ENCODE measurements around the gene NKAIN2.
"Not testable (repeated sequence)": the region's sequence is repeated elsewhere in the genome, so short reads cannot be mapped to it uniquely, and the experiment has no call there.

The NKAIN2 gene

GRCh38 chr6:124430740-124431318 lies 627.2 kb downstream of the NKAIN2 start:
- DNase-seq: no peak

- DNase-seq: no peak
These were observed 629.0 kb downstream of the NKAIN2 start for GRCh38 chr6:124432620-124433019.

- no peak for DNase-seq
These were observed 629.9 kb downstream of the NKAIN2 start for GRCh38 chr6:124433387-124434160.

GRCh38 chr6:124434421-124434820 lies 630.8 kb downstream of the NKAIN2 start:
- DNase-seq: no peak

GRCh38 chr6:124436803-124437202 lies 633.1 kb downstream of the NKAIN2 start:
- no peak for DNase-seq

- no peak for DNase-seq
These were observed 634.9 kb downstream of the NKAIN2 start for GRCh38 chr6:124438546-124439065.

- no peak for DNase-seq
These were observed 637.8 kb downstream of the NKAIN2 start for GRCh38 chr6:124441450-124441849.

GRCh38 chr6:124443541-124443940 lies 639.9 kb downstream of the NKAIN2 start:
- DNase-seq: no peak

- DNase-seq: no peak
These were observed 641.9 kb downstream of the NKAIN2 start for GRCh38 chr6:124445581-124445980.

- DNase-seq: no peak
These were observed 643.3 kb downstream of the NKAIN2 start for GRCh38 chr6:124446961-124447360.

GRCh38 chr6:124459268-124459667 lies 655.6 kb downstream of the NKAIN2 start:
- no peak for DNase-seq

- no peak for DNase-seq
These were observed 659.1 kb downstream of the NKAIN2 start for GRCh38 chr6:124462750-124463149.

- DNase-seq: no peak
These were observed 659.6 kb downstream of the NKAIN2 start for GRCh38 chr6:124463271-124463670.

GRCh38 chr6:124464600-124464999 lies 660.9 kb downstream of the NKAIN2 start:
- not testable (repeated sequence) for DNase-seq

GRCh38 chr6:124466949-124467348 lies 663.3 kb downstream of the NKAIN2 start:
- DNase-seq: no peak

- DNase-seq: no peak
These were observed 663.7 kb downstream of the NKAIN2 start for GRCh38 chr6:124467366-124467765.

- no peak for DNase-seq
These were observed 667.1 kb downstream of the NKAIN2 start for GRCh38 chr6:124470803-124471202.

GRCh38 chr6:124475176-124475575 lies 671.5 kb downstream of the NKAIN2 start:
- no peak for DNase-seq

GRCh38 chr6:124478906-124479305 lies 675.2 kb downstream of the NKAIN2 start:
- DNase-seq: no peak

GRCh38 chr6:124479991-124480430 lies 676.3 kb downstream of the NKAIN2 start:
- no peak for DNase-seq

GRCh38 chr6:124482071-124482491 lies 678.4 kb downstream of the NKAIN2 start:
- no peak for DNase-seq

GRCh38 chr6:124487623-124488431 lies 684.2 kb downstream of the NKAIN2 start:
- DNase-seq: peak in 1 of 51 donors; percentile 12

All from hypothalamus (tissue), 51 donors.